GM20000 (cell line): ENCODE measurements around the gene CHRNB1.
"Not testable (repeated sequence)": the region's sequence is repeated elsewhere in the genome, so short reads cannot be mapped to it uniquely, and the experiment has no call there.

Experiments
- DNase-seq: peaks from one replicate; pipeline ENCODE4 v3.0.0; 2012; ENCODE audit warnings: low spot score
- CTCF ChIP-seq: IDR thresholded peaks from 2 replicates; pipeline ENCODE4 v1.5.1; 2012; ENCODE audit warnings: mild to moderate bottlenecking, control low read depth; ENCODE audit errors: extremely low read depth, missing control alignments

The CHRNB1 gene

GRCh38 chr17:7471729-7472128 lies 26.9 kb downstream of the CHRNB1 start:
- TF ChIP-seq CTCF: no peak
- no peak for DNase-seq

GRCh38 chr17:7474767-7475166 lies 29.9 kb downstream of the CHRNB1 start:
- DNase-seq: not testable (repeated sequence)

- TF ChIP-seq CTCF: no peak
- DNase-seq: no peak
These were observed 31.0 kb downstream of the CHRNB1 start for GRCh38 chr17:7475764-7476422.

- no peak for TF ChIP-seq CTCF
- no peak for DNase-seq
These were observed 31.6 kb downstream of the CHRNB1 start for GRCh38 chr17:7476494-7476893.

GRCh38 chr17:7476951-7477350 lies 32.1 kb downstream of the CHRNB1 start:
- DNase-seq: no peak
- TF ChIP-seq CTCF: no peak

- no peak for DNase-seq
- TF ChIP-seq CTCF: no peak
These were observed 32.8 kb downstream of the CHRNB1 start for GRCh38 chr17:7477392-7478275.

GRCh38 chr17:7478276-7479212 lies 33.7 kb downstream of the CHRNB1 start:
- peak; percentile 78 for DNase-seq
- no peak for TF ChIP-seq CTCF
